C4-2B (cell line): Measurements from ENCODE around the gene ANKRD62.

Experiments
- CTCF ChIP-seq: fragments of 450-650 bp; conservative IDR thresholded peaks from 2 replicates; pipeline ENCODE4 v1.5.1; 2017; ENCODE audit warnings: mild to moderate bottlenecking
- ZFX ChIP-seq: fragments of 450-650 bp; IDR thresholded peaks from 2 replicates; pipeline ENCODE4 v1.6.1; 2017

- TF ChIP-seq CTCF (no peak), ZFX (no peak)
Measured at GRCh38 chr18:12099160-12099559, 5.5 kb downstream of the ANKRD62 start.
